HCT116 (cell line): ENCODE measurements around the gene LINGO3. TPM values are rescaled to one million over a fixed set of nuclear protein-coding genes. Genes with fewer than 3 reads are reported as not detected.

Experiments
- ATAC-seq: fragments of 200-7000 bp; cut with Tn5 transposase; 2 replicates; pipeline ENCODE4 v1.9.1; 2020; ENCODE audit warnings: mild to moderate bottlenecking, moderate library complexity
- BruUV-seq: library from RNA; stranded (reverse); fragments of 400-500 nt; replicated peaks from 2 replicates; lab custom pipeline; 2021; lab: Mats Ljungman, UMichigan
- CTCF ChIA-PET: fragments of 300-600 bp; sonication (Branson Sonifier 250); formaldehyde crosslinking; loops from one replicate; lab custom pipeline; 2021; ENCODE audit warnings: antibody characterized with exemption; lab: Charles Lee
- POLR2A ChIA-PET: fragments of 300-600, 350-600 bp; sonication (Branson Sonifier 250); formaldehyde crosslinking; loops from one replicate; lab custom pipeline; 2021; ENCODE audit warnings: antibody characterized with exemption; lab: Charles Lee
- RAD21 ChIA-PET, 2 experiments: fragments of 300-600 bp; sonication (Branson Sonifier 250); formaldehyde crosslinking; loops; one replicate each; lab custom pipeline; 2023; ENCODE audit warnings: low total read pairs in 2 of 2; ENCODE audit not compliant: uncharacterized antibody in 2 of 2, unreplicated experiment in 2 of 2, low non-redundant PET in 1 of 2; lab: Charles Lee
- DNase-seq: peaks from one replicate; pipeline ENCODE4 v3.0.0-alpha.2; 2010; ENCODE audit warnings: low read depth, low spot score
- H2AFZ ChIP-seq: fragments of 200-600 bp; shearing (Covaris generic), sonication (generic); 2 replicates; pipeline ENCODE4 v1.6.1; 2017; ENCODE audit warnings: low read depth, mixed run types, mixed read lengths, antibody characterized with exemption, low read length; ENCODE audit not compliant: poor library complexity, severe bottlenecking
- H3K27ac ChIP-seq: 2 replicates; pipeline ENCODE4 v1.5.1; 2012; ENCODE audit warnings: low read depth, low read length
- H3K27me3 ChIP-seq: fragments of 200-600 bp; sonication (generic); 2 replicates; pipeline ENCODE4 v1.6.1; 2016; ENCODE audit warnings: mixed run types, low read length, mixed read lengths; ENCODE audit not compliant: insufficient read depth
- H3K36me3 ChIP-seq, 2 experiments: fragments of 200-500 bp in 1 of 2; fragments of 200-600 bp in 1 of 2; sonication (Bioruptor generic) in 1 of 2; sonication (generic) in 1 of 2; 2 replicates each; pipeline versions ENCODE4 v1.5.1 to v1.6.1; 2014 to 2016; ENCODE audit warnings: low read length in 2 of 2, inconsistent platforms in 1 of 2, mixed read lengths in 1 of 2, mixed run types in 1 of 2; ENCODE audit not compliant: insufficient read depth in 2 of 2, control insufficient read depth in 1 of 2
- H3K4me1 ChIP-seq, 2 experiments: fragments of 200-600 bp in 1 of 2; sonication (generic) in 1 of 2; 2 replicates each; pipeline versions ENCODE4 v1.5.1 to v1.6.1; 2012 to 2017; ENCODE audit warnings: low read length in 2 of 2, inconsistent platforms in 1 of 2, mild to moderate bottlenecking in 1 of 2, mixed read lengths in 1 of 2, mixed run types in 1 of 2, moderate library complexity in 1 of 2; ENCODE audit not compliant: insufficient read depth in 2 of 2, control insufficient read depth in 1 of 2
- H3K4me2 ChIP-seq: fragments of 200-600 bp; sonication (generic); 2 replicates; pipeline ENCODE4 v1.6.1; 2017; ENCODE audit warnings: mixed run types, low read length, mixed read lengths
- H3K4me3 ChIP-seq, 2 experiments: fragments of 200-600 bp in 1 of 2; sonication (generic) in 1 of 2; replicated peaks in 1 of 2; 2 replicates each; pipeline ENCODE4 v1.5.1; 2011 to 2016; ENCODE audit warnings: low read length in 2 of 2, control low read depth in 1 of 2, low read depth in 1 of 2, mild to moderate bottlenecking in 1 of 2, mixed read lengths in 1 of 2, mixed run types in 1 of 2
- H3K79me2 ChIP-seq: fragments of 200-600 bp; sonication (generic); 2 replicates; pipeline ENCODE4 v1.6.1; 2017; ENCODE audit warnings: mild to moderate bottlenecking, mixed run types, low read length, moderate library complexity, mixed read lengths; ENCODE audit not compliant: insufficient read depth
- H3K9ac ChIP-seq: fragments of 200-600 bp; sonication (generic); 2 replicates; pipeline ENCODE4 v1.6.1; 2016; ENCODE audit warnings: low read length, mixed read lengths
- H3K9me2 ChIP-seq: fragments of 200-600 bp; sonication (generic), shearing (Covaris generic); 2 replicates; pipeline ENCODE4 v1.6.1; 2017; ENCODE audit warnings: mixed run types, mild to moderate bottlenecking, moderate library complexity; ENCODE audit not compliant: insufficient read depth
- H3K9me3 ChIP-seq, 2 experiments: fragments of 200-500 bp in 1 of 2; fragments of 200-600 bp in 1 of 2; sonication (Bioruptor generic) in 1 of 2; sonication (generic) in 1 of 2; 2 replicates each; pipeline ENCODE4 v1.6.1; 2014 to 2017; ENCODE audit warnings: low read length in 2 of 2, mixed read lengths in 2 of 2, inconsistent platforms in 1 of 2, low read depth in 1 of 2, mild to moderate bottlenecking in 1 of 2, mixed run types in 1 of 2, moderate library complexity in 1 of 2; ENCODE audit not compliant: control insufficient read depth in 1 of 2, insufficient read depth in 1 of 2
- H4K20me1 ChIP-seq: fragments of 200-600 bp; sonication (generic), shearing (Covaris generic); 2 replicates; pipeline ENCODE4 v1.6.1; 2017; ENCODE audit warnings: mixed run types, mild to moderate bottlenecking, moderate library complexity; ENCODE audit not compliant: insufficient read depth
- CEBPB ChIP-seq: IDR thresholded peaks from 2 replicates; pipeline ENCODE4 v1.6.1; 2012; ENCODE audit warnings: low read depth
- CTCF ChIP-seq, 3 experiments: fragments of 200-600 bp in 1 of 3; sonication (generic) in 1 of 3; IDR thresholded peaks in 2 of 3; conservative IDR thresholded peaks in 1 of 3; 2 replicates each; pipeline ENCODE4 v1.5.1; 2012 to 2017; ENCODE audit warnings: low read depth in 2 of 3, low read length in 2 of 3, antibody characterized with exemption in 1 of 3, borderline replicate concordance in 1 of 3, control low read depth in 1 of 3, mild to moderate bottlenecking in 1 of 3, mixed read lengths in 1 of 3, mixed run types in 1 of 3, moderate library complexity in 1 of 3; ENCODE audit not compliant: insufficient read depth in 1 of 3
- EZH2 ChIP-seq: fragments of 200-600 bp; sonication (generic); IDR thresholded peaks from 2 replicates; pipeline ENCODE4 v1.6.1; 2017; ENCODE audit warnings: antibody characterized with exemption, mixed run types
- EZH2phosphoT487 ChIP-seq: fragments of 200-600 bp; IDR thresholded peaks from 2 replicates; pipeline ENCODE4 v1.6.1; 2018; ENCODE audit warnings: antibody characterized with exemption, borderline replicate concordance
- FOSL1 ChIP-seq: IDR thresholded peaks from 2 replicates; pipeline ENCODE4 v1.6.1; 2012; ENCODE audit warnings: low read depth
- JUND ChIP-seq: IDR thresholded peaks from 2 replicates; pipeline ENCODE4 v1.6.1; 2012
- MAX ChIP-seq: IDR thresholded peaks from 2 replicates; pipeline ENCODE4 v1.6.1; 2012
- POLR2A ChIP-seq: IDR thresholded peaks from 2 replicates; pipeline ENCODE4 v1.7.0; 2011; ENCODE audit warnings: borderline replicate concordance; ENCODE audit not compliant: insufficient read depth, insufficient read length; ENCODE audit errors: extremely low read depth
- POLR2AphosphoS5 ChIP-seq: IDR thresholded peaks from 2 replicates; pipeline ENCODE4 v1.6.1; 2011; ENCODE audit warnings: mild to moderate bottlenecking, low read depth, low read length, moderate library complexity
- RAD21 ChIP-seq: IDR thresholded peaks from 2 replicates; pipeline ENCODE4 v1.6.1; 2012; ENCODE audit warnings: low read depth, mild to moderate bottlenecking
- REST ChIP-seq: IDR thresholded peaks from 2 replicates; pipeline ENCODE4 v1.6.1; 2012; ENCODE audit warnings: low read depth
- SIN3A ChIP-seq: IDR thresholded peaks from 2 replicates; pipeline ENCODE4 v1.6.1; 2012; ENCODE audit warnings: low read depth
- SP1 ChIP-seq: IDR thresholded peaks from 2 replicates; pipeline ENCODE4 v1.6.1; 2012; ENCODE audit warnings: low read depth
- SRF ChIP-seq: IDR thresholded peaks from 2 replicates; pipeline ENCODE4 v1.6.1; 2012; ENCODE audit warnings: low read depth
- TCF7L2 ChIP-seq: IDR thresholded peaks from 2 replicates; pipeline ENCODE4 v1.7.0; 2011; ENCODE audit warnings: borderline replicate concordance, inconsistent platforms; ENCODE audit not compliant: insufficient read depth, insufficient read length; ENCODE audit errors: extremely low read depth
- YY1 ChIP-seq: IDR thresholded peaks from 2 replicates; pipeline ENCODE4 v1.6.1; 2011; ENCODE audit warnings: low read length, low read depth, moderate library complexity, mild to moderate bottlenecking; ENCODE audit not compliant: insufficient replicate concordance; ENCODE audit errors: extremely low read depth
- ZNF274 ChIP-seq: fragments of 200-500 bp; sonication (Bioruptor generic); IDR thresholded peaks from 2 replicates; pipeline ENCODE4 v1.6.1; 2014; ENCODE audit warnings: mild to moderate bottlenecking, low read depth, low read length, inconsistent platforms
- intact Hi-C: fragments of 100-400 bp; cut with micrococcal nuclease; formaldehyde crosslinking; loops from 2 replicates; pipeline ENCODE4 v1.10.0; 2022
- total RNA-seq: library from RNA; stranded (reverse); gene quantifications from one replicate; pipeline ENCODE4 v1.2.1, GENCODE V29; 2021; ENCODE audit not compliant: unreplicated experiment

LINGO3 gene
- total RNA-seq, 1 experiment from 2014 or later, result not detected

- Histone ChIP-seq H3K79me2 (peaks cover 22% of the 10 kb centered on the region; the same call in 1 of the 2 replicates), H3K4me2 (no peak overlapping the region), H3K27ac (no peak overlapping the region), H3K9me3 (peaks cover 0 to 11% of the 10 kb centered on the region in 2 experiments; a peak in 1 of 4 replicates), H2AFZ (no peak overlapping the region), H3K4me1 (no peaks in the 10 kb centered on the region), H3K36me3 (no peaks in the 10 kb centered on the region), H3K27me3 (no peaks in the 10 kb centered on the region), H3K4me3 (no peak overlapping the region), H4K20me1 (no peaks in the 10 kb centered on the region; the same call in 1 of the 2 replicates), H3K9me2 (no peaks in the 10 kb centered on the region), H3K9ac (no peak overlapping the region)
- RAD21 ChIA-PET, result no interaction called here
- CTCF ChIA-PET, result no interaction called here
- BruUV-seq, result no TSS peak
- intact Hi-C loops, result no loop called here
- DNase-seq (no peak), ATAC-seq (no peak)
- TF ChIP-seq SP1 (no peak), EZH2 (no peak), POLR2AphosphoS5 (no peak), JUND (no peak), SIN3A (no peak), FOSL1 (no peak), EZH2phosphoT487 (no peak), MAX (no peak), POLR2A (no peak), REST (no peak), ZNF274 (no peak), TCF7L2 (no peak), SRF (no peak), CTCF (IDR thresholded peaks at IDR 0.05 in 2 of 3, conservative IDR thresholded peaks at IDR 0.05 in 1 of 3; ENCODE audit: borderline replicate concordance in 1 of 3, insufficient read depth in 1 of 3, low read depth in 2 of 3, low read length in 2 of 3) (no peak), RAD21 (no peak), YY1 (no peak), CEBPB (no peak)
- POLR2A ChIA-PET, result no interaction called here
Observed at GRCh38 chr19:2339644-2340310, 31.8 kb upstream of the LINGO3 start.
